B cell (primary cell): ENCODE results near the gene PIK3CD. TPM values are rescaled to one million over a fixed set of nuclear protein-coding genes. Genes with fewer than 3 reads are reported as not detected.

Source experiments
- ATAC-seq: fragments of 200-7000 bp; cut with Tn5 transposase; one replicate; pipeline ENCODE4 v1.10.0; 2021; ENCODE audit warnings: low read depth, mild to moderate bottlenecking, moderate number of reproducible peaks, moderate library complexity
- CTCF ChIA-PET: fragments of 350-600 bp; sonication (Branson Sonifier 250); formaldehyde crosslinking; loops from one replicate; lab custom pipeline; 2021; ENCODE audit warnings: antibody characterized with exemption, inconsistent platforms; lab: Charles Lee
- POLR2A ChIA-PET: fragments of 350-600 bp; sonication (Branson Sonifier 250); formaldehyde crosslinking; loops from one replicate; lab custom pipeline; 2021; ENCODE audit warnings: antibody characterized with exemption; lab: Charles Lee
- DNase-seq: peaks from one replicate; pipeline ENCODE4 v3.0.0; 2013
- H2AFZ ChIP-seq: 2 replicates; pipeline ENCODE4 v1.6.1; 2012; ENCODE audit warnings: mild to moderate bottlenecking, low read depth, low read length; ENCODE audit not compliant: insufficient read depth, poor library complexity, severe bottlenecking
- H3K27ac ChIP-seq, 2 donors: 1 replicate in 1 of 2; 2 replicates in 1 of 2; pipeline ENCODE4 v1.5.1; 2012 to 2013; ENCODE audit warnings: low read length in 2 of 2, mild to moderate bottlenecking in 2 of 2, moderate library complexity in 1 of 2
- H3K27me3 ChIP-seq, 4 experiments: fragments of 200-600 bp in 1 of 4; sonication (generic) in 1 of 4; replicated peaks in 1 of 4; 1 replicate in 2 of 4; 2 replicates in 2 of 4; pipeline versions ENCODE4 v1.6.1 to v1.7.0; 2013 to 2016; ENCODE audit warnings: low read length in 3 of 4, mild to moderate bottlenecking in 2 of 4, mixed read lengths in 1 of 4, moderate library complexity in 1 of 4; ENCODE audit not compliant: insufficient read depth in 4 of 4, control insufficient read depth in 3 of 4; ENCODE audit errors: control extremely low read depth in 1 of 4
- H3K36me3 ChIP-seq, 2 experiments: replicated peaks in 1 of 2; 1 replicate in 1 of 2; 2 replicates in 1 of 2; pipeline versions ENCODE4 v1.6.1 to v1.7.1; 2013; ENCODE audit warnings: low read length in 1 of 2; ENCODE audit not compliant: insufficient read depth in 2 of 2, control insufficient read depth in 1 of 2; ENCODE audit errors: control extremely low read depth in 1 of 2, extremely low read depth in 1 of 2
- H3K4me1 ChIP-seq, 2 donors: fragments of 200-600 bp in 1 of 2; sonication (generic) in 1 of 2; 1 replicate in 1 of 2; 2 replicates in 1 of 2; pipeline versions ENCODE4 v1.5.1 to v1.6.1; 2013 to 2017; ENCODE audit warnings: low read length in 2 of 2; ENCODE audit not compliant: control insufficient read depth in 2 of 2, insufficient read depth in 2 of 2
- H3K4me2 ChIP-seq: replicated peaks from 2 replicates; pipeline ENCODE3; 2012; ENCODE audit warnings: mild to moderate bottlenecking, low read depth, low read length; ENCODE audit not compliant: poor library complexity, severe bottlenecking
- H3K4me3 ChIP-seq, 5 experiments: fragments of 200-600 bp in 1 of 5; sonication (generic) in 1 of 5; 1 replicate in 3 of 5; 2 replicates in 2 of 5; pipeline versions ENCODE4 v1.5.1 to v1.7.0; 2011 to 2016; ENCODE audit warnings: low read length in 4 of 5, mild to moderate bottlenecking in 4 of 5, low read depth in 2 of 5, control low read depth in 1 of 5, moderate library complexity in 1 of 5; ENCODE audit not compliant: insufficient read depth in 1 of 5; ENCODE audit errors: control extremely low read depth in 1 of 5, extremely low read depth in 1 of 5
- H3K79me2 ChIP-seq: fragments of 200-600 bp; sonication (generic); one replicate; pipeline ENCODE4 v1.6.0; 2016; ENCODE audit warnings: low read length; ENCODE audit not compliant: control insufficient read depth, insufficient read depth
- H3K9ac ChIP-seq: fragments of 200-600 bp; sonication (generic); 2 replicates; pipeline ENCODE4 v1.6.1; 2017; ENCODE audit warnings: mild to moderate bottlenecking, low read length, moderate library complexity
- H3K9me3 ChIP-seq, 3 donors: one replicate each; pipeline versions ENCODE4 v1.6.1 to v1.7.1; 2013; ENCODE audit warnings: low read length in 2 of 3; ENCODE audit not compliant: control insufficient read depth in 2 of 3, insufficient read depth in 1 of 3; ENCODE audit errors: control extremely low read depth in 1 of 3
- H4K20me1 ChIP-seq: 2 replicates; pipeline ENCODE4 v1.6.0; 2012; ENCODE audit warnings: mild to moderate bottlenecking, low read length; ENCODE audit not compliant: insufficient read depth, control insufficient read depth, poor library complexity, severe bottlenecking
- H3K27ac Mint-ChIP-seq: one replicate; pipeline ENCODE4 v1.8.0; 2021; ENCODE audit warnings: mixed read lengths
- H3K27me3 Mint-ChIP-seq: one replicate; pipeline ENCODE4 v1.8.0; 2021; ENCODE audit warnings: mixed read lengths
- H3K4me1 Mint-ChIP-seq: one replicate; pipeline ENCODE4 v1.8.0; 2021; ENCODE audit warnings: mixed read lengths
- H3K4me3 Mint-ChIP-seq: one replicate; pipeline ENCODE4 v1.8.0; 2021; ENCODE audit warnings: mixed read lengths
- H3K9me3 Mint-ChIP-seq: one replicate; pipeline ENCODE4 v1.8.0; 2022; ENCODE audit warnings: mixed read lengths; ENCODE audit not compliant: insufficient read depth
- CTCF ChIP-seq: fragments of 200-600 bp; IDR thresholded peaks from one replicate; pipeline ENCODE4 v1.8.0; 2022; ENCODE audit warnings: antibody characterized with exemption, mild to moderate bottlenecking
- EZH2 ChIP-seq: IDR thresholded peaks from 2 replicates; pipeline ENCODE4 v1.6.1; 2012; ENCODE audit warnings: borderline replicate concordance, low read depth, mild to moderate bottlenecking, moderate library complexity, low read length; ENCODE audit not compliant: insufficient read depth, poor library complexity, severe bottlenecking
- WGBS: methylation state at CpG from one replicate; pipeline ENCODE4 v1.1.5; 2013; ENCODE audit warnings: missing lambda C conversion rate; ENCODE audit not compliant: insufficient coverage; 5-methylcytosine and 5-hydroxymethylcytosine counted together
- intact Hi-C: fragments of 100-400 bp; cut with micrococcal nuclease; formaldehyde crosslinking; loops from one replicate; pipeline ENCODE4 v1.10.0; 2022
- polyA plus RNA-seq: library from polyadenylated mRNA; depleted of rRNA; stranded (reverse); fragments of >200 nt; gene quantifications from 2 replicates; pipeline ENCODE4 v1.2.3, GENCODE V29; 2012
- total RNA-seq, 2 donors: library from RNA; stranded (reverse); fragments of 120-200 nt in 1 of 2; gene quantifications; 1 replicate in 1 of 2; 2 replicates in 1 of 2; pipeline versions ENCODE4 v1.2.3 to v1.2.4, GENCODE V29; 2013 to 2022

The PIK3CD gene
- total and polyA plus RNA-seq, 2 donors (not counting 1 experiment from before 2014, with no cell fraction given), result 144 to 222 TPM

GRCh38 chr1:9720785-9721605 is 69.5 kb downstream of the PIK3CD start:
- Histone ChIP-seq H3K9me3 (peaks cover 0 to 15% (median 0%) of the 10 kb centered on the region in 3 donors), H3K4me2 (peak overlapping the region; percentile 36), H3K27ac (peak overlapping the region; percentile 65 to 74), H3K4me1 (peaks cover 37 to 57% of the 10 kb centered on the region in 2 donors), H3K4me3 (no peak overlapping the region), H3K36me3 (peaks cover 3 to 88% of the 10 kb centered on the region in 2 experiments), H3K27me3 (no peaks in the 10 kb centered on the region), H2AFZ (no peak overlapping the region), H3K9ac (no peak overlapping the region), H3K79me2 (peaks cover 62% of the 10 kb centered on the region), H4K20me1 (peaks cover 59% of the 10 kb centered on the region)
- peaks cover 34% of the 10 kb centered on the region for H3K4me1 Mint-ChIP-seq
- WGBS, result 95% methylated on average over 28 of the region's 34 CpGs
- no peaks in the 10 kb centered on the region for H3K27me3 Mint-ChIP-seq
- H3K27ac Mint-ChIP-seq, result peak overlapping the region; percentile 72
- no peaks in the 10 kb centered on the region for H3K9me3 Mint-ChIP-seq
- CTCF ChIA-PET, result interaction anchor here (0.5 to 9.8 kb wide), 19 partner anchors 10 to 146 kb away, joined by 3 to 147 read pairs (median 4); no protein-coding TSS in a partner anchor
- TF ChIP-seq EZH2 (no peak), CTCF (no peak)
- intact Hi-C loops, result loop anchor here (10.0 kb wide), 1 partner anchor 144 kb away; no protein-coding TSS in a partner anchor
- ATAC-seq (no peak), DNase-seq (no peak)
- POLR2A ChIA-PET, result interaction anchor here (0.6 to 2.2 kb wide), 3 partner anchors 90 to 113 kb away, joined by 3 to 5 read pairs (median 3); no protein-coding TSS in a partner anchor
- H3K4me3 Mint-ChIP-seq, result no peak overlapping the region
